Activated CD4-positive, alpha-beta T cell treated with anti-CD3 and anti-CD28 coated beads for 36 hours (primary cell): ENCODE measurements around the gene BRINP3. TPM values are rescaled to one million over a fixed set of nuclear protein-coding genes. Genes with fewer than 3 reads are reported as not detected.

Experiments used
- ATAC-seq: fragments of 200-7000 bp; cut with Tn5 transposase; one replicate; pipeline ENCODE4 v1.10.0; 2021; ENCODE audit warnings: mild to moderate bottlenecking, moderate library complexity
- CTCF ChIA-PET: fragments of 350-600 bp; sonication (Branson Sonifier 250); formaldehyde crosslinking; loops from one replicate; lab custom pipeline; 2021; ENCODE audit warnings: antibody characterized with exemption; lab: Charles Lee
- POLR2A ChIA-PET: fragments of 350-600 bp; sonication (Branson Sonifier 250); formaldehyde crosslinking; loops from one replicate; lab custom pipeline; 2021; ENCODE audit warnings: antibody characterized with exemption, inconsistent platforms; lab: Charles Lee
- DNase-seq: peaks from one replicate; pipeline ENCODE4 v3.0.0-alpha.2; 2020
- H3K27ac Mint-ChIP-seq: one replicate; pipeline ENCODE4 v1.8.0; 2021; ENCODE audit warnings: mixed read lengths
- H3K27me3 Mint-ChIP-seq: one replicate; pipeline ENCODE4 v1.8.0; 2021; ENCODE audit warnings: mixed read lengths
- H3K36me3 Mint-ChIP-seq: one replicate; pipeline ENCODE4 v1.8.0; 2021; ENCODE audit warnings: low read depth, mixed read lengths
- H3K4me1 Mint-ChIP-seq: one replicate; pipeline ENCODE4 v1.8.0; 2021; ENCODE audit warnings: mixed read lengths
- H3K4me3 Mint-ChIP-seq: one replicate; pipeline ENCODE4 v1.8.0; 2021; ENCODE audit warnings: mild to moderate bottlenecking, moderate library complexity, mixed read lengths
- H3K9me3 Mint-ChIP-seq: one replicate; pipeline ENCODE4 v1.8.0; 2021; ENCODE audit warnings: low read depth, mixed read lengths
- intact Hi-C, 2 experiments: fragments of 100-400 bp; cut with DNase I in 1 of 2; cut with micrococcal nuclease in 1 of 2; formaldehyde crosslinking; loops; one replicate each; pipeline versions ENCODE4 v1.14.2 to v1.15.1; 2022 to 2024; cut with DNase I, micrococcal nuclease
- total RNA-seq, 2 experiments: library from RNA; stranded (reverse); gene quantifications; one replicate each; pipeline ENCODE4 v1.2.3, GENCODE V29; 2021

Gene BRINP3
- total RNA-seq, 2 experiments from 2014 or later = not detected

GRCh38 chr1:190373705-190374336, 103.8 kb downstream of the BRINP3 start:
- Mint-ChIP-seq H3K4me3 (no peak overlapping the region), H3K27me3 (no peaks in the 10 kb centered on the region), H3K9me3 (peaks cover 2% of the 10 kb centered on the region), H3K4me1 (no peaks in the 10 kb centered on the region), H3K27ac (no peak overlapping the region), H3K36me3 (no peaks in the 10 kb centered on the region)
- no peak for DNase-seq
- ChIA-PET CTCF (interaction anchor here (0.5 kb wide), 1 partner anchor 26 kb away, joined by 3 read pairs; no protein-coding TSS in a partner anchor), POLR2A (no interaction called here)
- no peak for ATAC-seq
- intact Hi-C loops = loop anchor here in 1 of 2 experiments (5.0 kb wide), 1 partner anchor 517 kb away; no protein-coding TSS in a partner anchor

- ATAC-seq = no peak
- Mint-ChIP-seq H3K9me3 (peaks cover 21% of the 10 kb centered on the region), H3K4me1 (no peaks in the 10 kb centered on the region)
These were observed 110.5 kb downstream of the BRINP3 start for GRCh38 chr1:190367200-190367599.

GRCh38 chr1:190365283-190365682, 112.4 kb downstream of the BRINP3 start:
- H3K9me3 Mint-ChIP-seq = peaks cover 19% of the 10 kb centered on the region
- no peaks in the 10 kb centered on the region for H3K4me1 Mint-ChIP-seq

More at GRCh38 chr1:190367200-190367599, 110.5 kb downstream of the BRINP3 start:
- H3K4me3 Mint-ChIP-seq = no peak overlapping the region
- H3K36me3 Mint-ChIP-seq = no peaks in the 10 kb centered on the region
- DNase-seq = no peak
- ChIA-PET POLR2A (no interaction called here), CTCF (interaction anchor here (0.7 kb wide), 1 partner anchor 69 kb away, joined by 3 read pairs; no protein-coding TSS in a partner anchor)
- intact Hi-C loops = no loop called here
- H3K27ac Mint-ChIP-seq = no peak overlapping the region
- H3K27me3 Mint-ChIP-seq = no peaks in the 10 kb centered on the region

GRCh38 chr1:190353538-190354101, 124.0 kb downstream of the BRINP3 start:
- Mint-ChIP-seq H3K27me3 (no peaks in the 10 kb centered on the region), H3K36me3 (no peaks in the 10 kb centered on the region), H3K4me1 (no peaks in the 10 kb centered on the region), H3K27ac (no peak overlapping the region), H3K4me3 (no peak overlapping the region), H3K9me3 (peaks cover 5% of the 10 kb centered on the region)
- intact Hi-C loops = no loop called here
- ATAC-seq (no peak), DNase-seq (no peak)
- ChIA-PET POLR2A (no interaction called here), CTCF (no interaction called here)

More at GRCh38 chr1:190365283-190365682, 112.4 kb downstream of the BRINP3 start:
- no peak overlapping the region for H3K4me3 Mint-ChIP-seq
- ChIA-PET POLR2A (no interaction called here), CTCF (no interaction called here)
- no peaks in the 10 kb centered on the region for H3K27me3 Mint-ChIP-seq
- intact Hi-C loops = no loop called here
- H3K27ac Mint-ChIP-seq = no peak overlapping the region
- no peak for DNase-seq
- H3K36me3 Mint-ChIP-seq = no peaks in the 10 kb centered on the region
- ATAC-seq = no peak

- ChIA-PET POLR2A (no interaction called here), CTCF (no interaction called here)
- no peaks in the 10 kb centered on the region for H3K27me3 Mint-ChIP-seq
- ATAC-seq (no peak), DNase-seq (no peak)
- H3K4me1 Mint-ChIP-seq = no peaks in the 10 kb centered on the region
- H3K36me3 Mint-ChIP-seq = no peaks in the 10 kb centered on the region
- intact Hi-C loops = no loop called here
- H3K9me3 Mint-ChIP-seq = no peaks in the 10 kb centered on the region
- H3K27ac Mint-ChIP-seq = no peak overlapping the region
- no peak overlapping the region for H3K4me3 Mint-ChIP-seq
These were observed 133.2 kb downstream of the BRINP3 start for GRCh38 chr1:190344454-190344853.

- H3K36me3 Mint-ChIP-seq = no peaks in the 10 kb centered on the region
- no peak for ATAC-seq
- no peaks in the 10 kb centered on the region for H3K4me1 Mint-ChIP-seq
- ChIA-PET CTCF (no interaction called here), POLR2A (interaction anchor here (0.6 kb wide), 1 partner anchor 306 kb away, joined by 3 read pairs; no protein-coding TSS in a partner anchor)
- H3K9me3 Mint-ChIP-seq = no peaks in the 10 kb centered on the region
- no peak overlapping the region for H3K4me3 Mint-ChIP-seq
- intact Hi-C loops = no loop called here
- no peak overlapping the region for H3K27ac Mint-ChIP-seq
- H3K27me3 Mint-ChIP-seq = no peaks in the 10 kb centered on the region
- DNase-seq = no peak
These were observed 138.8 kb downstream of the BRINP3 start for GRCh38 chr1:190338829-190339228.

- intact Hi-C loops = no loop called here
- no peak for DNase-seq
- Mint-ChIP-seq H3K27me3 (no peaks in the 10 kb centered on the region), H3K27ac (no peak overlapping the region), H3K4me1 (no peaks in the 10 kb centered on the region), H3K9me3 (peaks cover 8% of the 10 kb centered on the region), H3K36me3 (no peaks in the 10 kb centered on the region), H3K4me3 (no peak overlapping the region)
- ChIA-PET POLR2A (no interaction called here), CTCF (interaction anchor here (1.3 kb wide), 1 partner anchor 10 kb away, joined by 3 read pairs; no protein-coding TSS in a partner anchor)
- ATAC-seq = no peak
These were observed 148.8 kb downstream of the BRINP3 start for GRCh38 chr1:190328871-190329270.

GRCh38 chr1:190328361-190328760, 149.3 kb downstream of the BRINP3 start:
- H3K4me3 Mint-ChIP-seq = no peak overlapping the region
- H3K27me3 Mint-ChIP-seq = no peaks in the 10 kb centered on the region
- POLR2A ChIA-PET = no interaction called here
- intact Hi-C loops = no loop called here
- CTCF ChIA-PET = interaction anchor here (1.3 kb wide), 1 partner anchor 10 kb away, joined by 3 read pairs; no protein-coding TSS in a partner anchor
- peaks cover 8% of the 10 kb centered on the region for H3K9me3 Mint-ChIP-seq
- H3K4me1 Mint-ChIP-seq = no peaks in the 10 kb centered on the region
- H3K36me3 Mint-ChIP-seq = no peaks in the 10 kb centered on the region
- DNase-seq (no peak), ATAC-seq (no peak)
- no peak overlapping the region for H3K27ac Mint-ChIP-seq

GRCh38 chr1:190327271-190327670, 150.4 kb downstream of the BRINP3 start:
- H3K27me3 Mint-ChIP-seq = no peaks in the 10 kb centered on the region
- peaks cover 9% of the 10 kb centered on the region for H3K9me3 Mint-ChIP-seq
- no peak for ATAC-seq
- ChIA-PET CTCF (no interaction called here), POLR2A (no interaction called here)
- no peaks in the 10 kb centered on the region for H3K4me1 Mint-ChIP-seq
- no peak overlapping the region for H3K27ac Mint-ChIP-seq
- intact Hi-C loops = no loop called here
- no peak for DNase-seq
- H3K4me3 Mint-ChIP-seq = no peak overlapping the region
- H3K36me3 Mint-ChIP-seq = no peaks in the 10 kb centered on the region

GRCh38 chr1:190323530-190323929, 154.1 kb downstream of the BRINP3 start:
- no peaks in the 10 kb centered on the region for H3K27me3 Mint-ChIP-seq
- ATAC-seq (no peak), DNase-seq (no peak)
- POLR2A ChIA-PET = no interaction called here
- no peaks in the 10 kb centered on the region for H3K4me1 Mint-ChIP-seq
- no peaks in the 10 kb centered on the region for H3K36me3 Mint-ChIP-seq
- intact Hi-C loops = no loop called here
- H3K4me3 Mint-ChIP-seq = no peak overlapping the region
- peaks cover 14% of the 10 kb centered on the region for H3K9me3 Mint-ChIP-seq
- H3K27ac Mint-ChIP-seq = no peak overlapping the region
- CTCF ChIA-PET = interaction anchor here (0.8 kb wide), 1 partner anchor 1379 kb away, joined by 3 read pairs; no protein-coding TSS in a partner anchor

GRCh38 chr1:190322274-190322673, 155.4 kb downstream of the BRINP3 start:
- Mint-ChIP-seq H3K36me3 (no peaks in the 10 kb centered on the region), H3K9me3 (peaks cover 8% of the 10 kb centered on the region), H3K4me1 (no peaks in the 10 kb centered on the region), H3K27me3 (no peaks in the 10 kb centered on the region), H3K27ac (no peak overlapping the region), H3K4me3 (no peak overlapping the region)
- ChIA-PET CTCF (no interaction called here), POLR2A (no interaction called here)
- intact Hi-C loops = no loop called here
- ATAC-seq = no peak
- DNase-seq = no peak

GRCh38 chr1:190320952-190321351, 156.7 kb downstream of the BRINP3 start:
- ATAC-seq (no peak), DNase-seq (no peak)
- intact Hi-C loops = no loop called here
- no peaks in the 10 kb centered on the region for H3K27me3 Mint-ChIP-seq
- no peak overlapping the region for H3K27ac Mint-ChIP-seq
- ChIA-PET POLR2A (no interaction called here), CTCF (no interaction called here)
- peaks cover 6% of the 10 kb centered on the region for H3K9me3 Mint-ChIP-seq
- no peaks in the 10 kb centered on the region for H3K4me1 Mint-ChIP-seq
- H3K36me3 Mint-ChIP-seq = no peaks in the 10 kb centered on the region
- H3K4me3 Mint-ChIP-seq = no peak overlapping the region
